ENCODE measurements around the gene TDRD1. TPM values are rescaled to one million over a fixed set of nuclear protein-coding genes. Genes with fewer than 3 reads are reported as not detected.

TDRD1 gene
- total RNA-seq, 1 donor from 2014 or later = not detected

- no peaks in the 10 kb centered on the region for H3K9me3 Mint-ChIP-seq (ENCODE audit: low read depth)
- no peak for DNase-seq (ENCODE audit: low spot score)
- H3K27ac Mint-ChIP-seq (ENCODE audit: unreplicated experiment) = no peak overlapping the region
- peaks cover 12% of the 10 kb centered on the region for H3K4me1 Mint-ChIP-seq (ENCODE audit: low read depth)
- peaks cover 9% of the 10 kb centered on the region for H3K27me3 Mint-ChIP-seq (ENCODE audit: low read depth)
- no peak overlapping the region for H3K4me3 Mint-ChIP-seq (ENCODE audit: unreplicated experiment)
- no peaks in the 10 kb centered on the region for H3K36me3 Mint-ChIP-seq (ENCODE audit: low read depth)
- TF ChIP-seq, protein P1, sequence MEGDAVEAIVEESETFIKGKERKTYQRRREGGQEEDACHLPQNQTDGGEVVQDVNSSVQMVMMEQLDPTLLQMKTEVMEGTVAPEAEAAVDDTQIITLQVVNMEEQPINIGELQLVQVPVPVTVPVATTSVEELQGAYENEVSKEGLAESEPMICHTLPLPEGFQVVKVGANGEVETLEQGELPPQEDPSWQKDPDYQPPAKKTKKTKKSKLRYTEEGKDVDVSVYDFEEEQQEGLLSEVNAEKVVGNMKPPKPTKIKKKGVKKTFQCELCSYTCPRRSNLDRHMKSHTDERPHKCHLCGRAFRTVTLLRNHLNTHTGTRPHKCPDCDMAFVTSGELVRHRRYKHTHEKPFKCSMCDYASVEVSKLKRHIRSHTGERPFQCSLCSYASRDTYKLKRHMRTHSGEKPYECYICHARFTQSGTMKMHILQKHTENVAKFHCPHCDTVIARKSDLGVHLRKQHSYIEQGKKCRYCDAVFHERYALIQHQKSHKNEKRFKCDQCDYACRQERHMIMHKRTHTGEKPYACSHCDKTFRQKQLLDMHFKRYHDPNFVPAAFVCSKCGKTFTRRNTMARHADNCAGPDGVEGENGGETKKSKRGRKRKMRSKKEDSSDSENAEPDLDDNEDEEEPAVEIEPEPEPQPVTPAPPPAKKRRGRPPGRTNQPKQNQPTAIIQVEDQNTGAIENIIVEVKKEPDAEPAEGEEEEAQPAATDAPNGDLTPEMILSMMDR (IDR thresholded peaks at IDR 0.05) = no peak
Observed at GRCh38 chr10:114208351-114208750, 29.2 kb downstream of the TDRD1 start.

- H3K36me3 Mint-ChIP-seq (ENCODE audit: low read depth) = no peaks in the 10 kb centered on the region
- peaks cover 11% of the 10 kb centered on the region for H3K27me3 Mint-ChIP-seq (ENCODE audit: low read depth)
- peaks cover 12% of the 10 kb centered on the region for H3K4me1 Mint-ChIP-seq (ENCODE audit: low read depth)
- no peak overlapping the region for H3K4me3 Mint-ChIP-seq (ENCODE audit: unreplicated experiment)
- TF ChIP-seq, protein P1 (IDR thresholded peaks at IDR 0.05) = no peak
- H3K9me3 Mint-ChIP-seq (ENCODE audit: low read depth) = no peaks in the 10 kb centered on the region
- no peak for DNase-seq (ENCODE audit: low spot score)
- no peak overlapping the region for H3K27ac Mint-ChIP-seq (ENCODE audit: unreplicated experiment)
Observed at GRCh38 chr10:114212153-114212552, 33.0 kb downstream of the TDRD1 start.

GRCh38 chr10:114215033-114215432 lies 35.9 kb downstream of the TDRD1 start:
- Mint-ChIP-seq H3K9me3 (ENCODE audit: low read depth) (no peaks in the 10 kb centered on the region), H3K4me1 (ENCODE audit: low read depth) (peaks cover 11% of the 10 kb centered on the region), H3K4me3 (ENCODE audit: unreplicated experiment) (no peak overlapping the region), H3K27ac (ENCODE audit: unreplicated experiment) (no peak overlapping the region), H3K27me3 (ENCODE audit: low read depth) (peaks cover 13% of the 10 kb centered on the region), H3K36me3 (ENCODE audit: low read depth) (no peaks in the 10 kb centered on the region)
- TF ChIP-seq, protein P1 (IDR thresholded peaks at IDR 0.05) = no peak
- DNase-seq (ENCODE audit: low spot score) = no peak

DNA sequence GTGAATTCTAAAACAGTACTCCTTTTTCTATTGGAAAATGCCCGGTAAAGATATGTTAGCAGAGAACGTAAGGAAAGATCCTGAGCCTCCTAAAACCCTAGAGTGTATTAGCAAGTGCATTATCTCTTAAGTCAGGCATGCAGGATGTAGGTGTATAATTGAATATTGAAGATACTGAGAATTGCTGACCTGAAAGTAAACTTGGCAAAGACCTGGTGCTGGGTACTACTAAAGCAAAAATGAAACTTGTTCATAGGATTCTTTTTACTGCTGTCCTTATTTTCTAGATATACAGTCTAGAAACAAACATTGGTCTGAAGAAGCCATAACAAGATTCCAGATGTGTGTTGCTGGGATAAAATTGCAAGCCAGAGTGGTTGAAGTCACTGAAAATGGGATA lies 41.1 kb downstream of the TDRD1 start:
- Mint-ChIP-seq H3K36me3 (ENCODE audit: low read depth) (peaks cover 2% of the 10 kb centered on the region), H3K27me3 (ENCODE audit: low read depth) (peaks cover 40% of the 10 kb centered on the region), H3K4me1 (ENCODE audit: low read depth) (peaks cover 14% of the 10 kb centered on the region), H3K27ac (ENCODE audit: unreplicated experiment) (no peak overlapping the region), H3K4me3 (ENCODE audit: unreplicated experiment) (no peak overlapping the region), H3K9me3 (ENCODE audit: low read depth) (no peaks in the 10 kb centered on the region)
- TF ChIP-seq, protein P1 (IDR thresholded peaks at IDR 0.05) = no peak
- DNase-seq (ENCODE audit: low spot score) = no peak

DNA sequence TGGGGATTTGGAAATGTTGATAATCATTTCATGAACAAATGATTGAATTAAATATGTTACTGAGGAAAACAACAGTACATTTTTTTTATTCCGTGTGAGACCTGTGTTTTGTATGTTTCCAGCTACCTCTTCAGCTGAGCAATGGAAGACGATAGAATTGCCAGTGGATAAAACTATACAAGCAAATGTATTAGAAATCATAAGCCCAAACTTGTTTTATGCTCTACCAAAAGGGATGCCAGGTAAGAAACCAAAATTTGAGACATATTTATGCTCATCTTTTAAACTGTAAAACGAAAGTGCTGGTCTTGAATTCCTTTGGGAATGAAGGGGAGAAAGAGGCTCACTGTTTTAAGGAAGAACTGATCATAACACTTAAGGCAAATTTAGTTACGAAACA lies 42.1 kb downstream of the TDRD1 start:
- Mint-ChIP-seq H3K4me1 (ENCODE audit: low read depth) (peaks cover 14% of the 10 kb centered on the region), H3K9me3 (ENCODE audit: low read depth) (no peaks in the 10 kb centered on the region), H3K4me3 (ENCODE audit: unreplicated experiment) (no peak overlapping the region), H3K27ac (ENCODE audit: unreplicated experiment) (no peak overlapping the region), H3K36me3 (ENCODE audit: low read depth) (peaks cover 2% of the 10 kb centered on the region), H3K27me3 (ENCODE audit: low read depth) (peaks cover 45% of the 10 kb centered on the region)
- DNase-seq (ENCODE audit: low spot score) = no peak
- TF ChIP-seq, protein P1 (IDR thresholded peaks at IDR 0.05) = no peak
